Osteoblast (primary cell): ENCODE data around the gene MPZL3. TPM values are rescaled to one million over a fixed set of nuclear protein-coding genes. Genes with fewer than 3 reads are reported as not detected.

Experiments used
- DNase-seq: peaks from one replicate; pipeline ENCODE4 v3.0.0; 2011; ENCODE audit warnings: low spot score, mixed read lengths; ENCODE audit not compliant: insufficient read length; ENCODE audit errors: missing footprints
- H2AFZ ChIP-seq: 2 replicates; pipeline ENCODE4 v1.6.0; 2011; ENCODE audit warnings: mild to moderate bottlenecking, low read length
- H3K27ac ChIP-seq: 2 replicates; pipeline ENCODE4 v1.5.1; 2011; ENCODE audit warnings: mild to moderate bottlenecking, low read depth, low read length, moderate library complexity
- H3K27me3 ChIP-seq: 2 replicates; pipeline ENCODE4 v1.6.0; 2012; ENCODE audit warnings: mild to moderate bottlenecking, control low read depth, inconsistent platforms, low read length, moderate library complexity; ENCODE audit not compliant: insufficient read depth
- H3K36me3 ChIP-seq: 2 replicates; pipeline ENCODE4 v1.5.1; 2011; ENCODE audit warnings: mild to moderate bottlenecking, low read length, control low read depth, moderate library complexity; ENCODE audit not compliant: insufficient read depth
- H3K4me1 ChIP-seq: 2 replicates; pipeline ENCODE4 v1.5.1; 2011; ENCODE audit warnings: mild to moderate bottlenecking, low read length, control low read depth, moderate library complexity; ENCODE audit not compliant: insufficient read depth
- H3K4me2 ChIP-seq: 2 replicates; pipeline ENCODE4 v1.6.0; 2011; ENCODE audit warnings: mild to moderate bottlenecking, low read length; ENCODE audit not compliant: insufficient read depth
- H3K4me3 ChIP-seq: fragments of 200-600 bp; sonication (generic); 3 replicates; pipeline ENCODE4 v1.5.1; 2012; ENCODE audit warnings: mild to moderate bottlenecking, low read length, inconsistent platforms; ENCODE audit not compliant: insufficient read depth
- H3K79me2 ChIP-seq: 2 replicates; pipeline ENCODE4 v1.6.0; 2012; ENCODE audit warnings: mild to moderate bottlenecking, low read length, control low read depth, inconsistent platforms; ENCODE audit not compliant: insufficient read depth
- H3K9me3 ChIP-seq: 2 replicates; pipeline ENCODE4 v1.5.1; 2011; ENCODE audit warnings: low read depth, low read length, control low read depth
- H4K20me1 ChIP-seq: 2 replicates; pipeline ENCODE4 v1.6.0; 2012; ENCODE audit warnings: mild to moderate bottlenecking, low read length, control low read depth; ENCODE audit not compliant: insufficient read depth
- total RNA-seq: library from RNA; depleted of rRNA; stranded (reverse); fragments of >200 nt; gene quantifications from 2 replicates; pipeline ENCODE4 v1.2.3, GENCODE V29; 2012
- TF ChIP-seq, protein P1 (sequence below): IDR thresholded peaks from 2 replicates; pipeline ENCODE4 v1.5.1; 2011; ENCODE audit warnings: mild to moderate bottlenecking, low read depth, low read length, moderate library complexity; ENCODE audit errors: extremely low read depth

Gene MPZL3
- total RNA-seq, 1 donor, result 1.8 TPM

DNA sequence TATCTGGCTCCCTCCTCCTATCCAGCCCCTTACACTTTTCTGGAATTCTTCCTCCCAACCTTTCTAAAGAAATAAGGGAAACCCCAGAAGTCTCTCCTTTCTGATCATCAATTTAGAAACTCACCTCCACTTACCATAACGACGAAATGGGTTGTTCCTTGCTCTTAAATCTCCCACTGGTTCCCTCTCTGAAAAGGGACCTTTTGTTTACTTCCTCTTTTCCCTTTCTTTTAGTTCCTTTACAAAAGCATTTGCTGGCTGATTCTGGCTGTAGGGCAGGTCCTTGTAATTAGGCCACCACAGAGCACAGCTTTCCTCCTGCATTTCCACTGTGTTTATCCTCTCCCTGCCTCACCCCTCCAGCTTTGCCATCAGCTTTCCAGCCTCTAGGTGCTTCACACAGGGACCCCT is 39.4 kb downstream of the MPZL3 start:
- Histone ChIP-seq H3K79me2 (no peaks in the 10 kb centered on the region), H3K27me3 (peaks cover 53% of the 10 kb centered on the region)
- TF ChIP-seq, protein P1, sequence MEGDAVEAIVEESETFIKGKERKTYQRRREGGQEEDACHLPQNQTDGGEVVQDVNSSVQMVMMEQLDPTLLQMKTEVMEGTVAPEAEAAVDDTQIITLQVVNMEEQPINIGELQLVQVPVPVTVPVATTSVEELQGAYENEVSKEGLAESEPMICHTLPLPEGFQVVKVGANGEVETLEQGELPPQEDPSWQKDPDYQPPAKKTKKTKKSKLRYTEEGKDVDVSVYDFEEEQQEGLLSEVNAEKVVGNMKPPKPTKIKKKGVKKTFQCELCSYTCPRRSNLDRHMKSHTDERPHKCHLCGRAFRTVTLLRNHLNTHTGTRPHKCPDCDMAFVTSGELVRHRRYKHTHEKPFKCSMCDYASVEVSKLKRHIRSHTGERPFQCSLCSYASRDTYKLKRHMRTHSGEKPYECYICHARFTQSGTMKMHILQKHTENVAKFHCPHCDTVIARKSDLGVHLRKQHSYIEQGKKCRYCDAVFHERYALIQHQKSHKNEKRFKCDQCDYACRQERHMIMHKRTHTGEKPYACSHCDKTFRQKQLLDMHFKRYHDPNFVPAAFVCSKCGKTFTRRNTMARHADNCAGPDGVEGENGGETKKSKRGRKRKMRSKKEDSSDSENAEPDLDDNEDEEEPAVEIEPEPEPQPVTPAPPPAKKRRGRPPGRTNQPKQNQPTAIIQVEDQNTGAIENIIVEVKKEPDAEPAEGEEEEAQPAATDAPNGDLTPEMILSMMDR, result no peak

DNA sequence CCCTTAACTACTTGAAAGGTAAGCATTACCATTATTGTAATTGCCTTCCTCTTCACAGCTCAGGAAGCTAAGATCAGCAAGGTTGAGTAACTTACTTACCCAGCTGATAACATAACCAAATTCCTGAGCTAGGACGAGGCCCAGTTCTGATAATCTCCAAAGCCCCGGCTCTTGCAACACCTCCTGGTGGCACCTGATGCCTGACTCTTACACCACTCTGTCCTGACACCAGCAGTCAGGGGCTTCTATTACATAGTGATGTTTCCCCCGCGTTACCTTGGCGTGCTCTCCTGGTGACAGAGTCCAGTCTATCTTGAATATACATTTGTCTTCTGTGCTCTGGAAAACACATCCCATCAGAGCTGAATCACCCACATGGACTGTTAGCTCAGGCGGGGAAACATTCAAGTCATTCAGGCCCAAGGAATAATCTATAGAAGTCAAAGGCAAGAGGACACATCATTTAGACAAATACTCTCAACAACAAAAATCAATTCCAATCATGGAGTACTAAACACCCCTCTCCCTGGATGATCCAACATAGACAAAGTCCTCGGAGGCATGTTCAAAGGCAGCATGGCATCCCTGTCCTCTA is 39.9 kb downstream of the MPZL3 start:
- H3K27ac ChIP-seq, result no peak overlapping the region
- no peak for DNase-seq
- H2AFZ ChIP-seq, result no peak overlapping the region
- no peaks in the 10 kb centered on the region for H4K20me1 ChIP-seq
- H3K9me3 ChIP-seq, result no peaks in the 10 kb centered on the region
- no peaks in the 10 kb centered on the region for H3K4me1 ChIP-seq
- H3K36me3 ChIP-seq, result no peaks in the 10 kb centered on the region
- no peak overlapping the region for H3K4me3 ChIP-seq
- peaks cover 53% of the 10 kb centered on the region for H3K27me3 ChIP-seq
- no peaks in the 10 kb centered on the region for H3K79me2 ChIP-seq
- H3K4me2 ChIP-seq, result no peak overlapping the region
- TF ChIP-seq, protein P1, result no peak

More for the DNA sequence above, 39.4 kb downstream of the MPZL3 start:
- no peaks in the 10 kb centered on the region for H3K4me1 ChIP-seq
- no peaks in the 10 kb centered on the region for H4K20me1 ChIP-seq
- no peak overlapping the region for H3K4me2 ChIP-seq
- no peak overlapping the region for H3K4me3 ChIP-seq
- no peak for DNase-seq
- H3K9me3 ChIP-seq, result no peaks in the 10 kb centered on the region
- H2AFZ ChIP-seq, result no peak overlapping the region
- no peaks in the 10 kb centered on the region for H3K36me3 ChIP-seq
- H3K27ac ChIP-seq, result no peak overlapping the region

DNA sequence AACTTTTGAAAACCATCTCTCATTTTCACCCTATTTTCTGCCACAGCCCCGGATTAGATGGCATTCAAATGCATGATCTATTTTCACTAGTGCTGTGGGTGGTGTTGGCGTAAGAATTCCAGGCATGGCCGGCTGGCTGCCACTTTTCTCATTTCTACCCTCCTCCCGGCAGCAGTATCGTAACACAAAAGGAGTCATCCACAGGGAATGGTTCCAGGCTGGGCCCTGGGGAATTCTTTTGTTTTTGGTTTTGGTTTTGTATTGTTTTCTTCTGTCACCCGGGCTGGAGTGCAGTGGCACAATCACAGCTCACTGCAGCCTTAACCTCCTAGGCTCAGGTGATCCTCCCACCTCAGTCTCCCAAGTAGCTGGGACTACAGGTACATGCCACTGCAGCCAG is 41.2 kb downstream of the MPZL3 start:
- no peaks in the 10 kb centered on the region for H3K36me3 ChIP-seq
- TF ChIP-seq, protein P1, result no peak
- no peaks in the 10 kb centered on the region for H4K20me1 ChIP-seq
- H3K79me2 ChIP-seq, result no peaks in the 10 kb centered on the region
- peak overlapping the region; percentile 32 for H3K4me2 ChIP-seq
- no peaks in the 10 kb centered on the region for H3K9me3 ChIP-seq
- H2AFZ ChIP-seq, result no peak overlapping the region
- no peak overlapping the region for H3K4me3 ChIP-seq
- H3K4me1 ChIP-seq, result no peaks in the 10 kb centered on the region
- no peak for DNase-seq
- no peak overlapping the region for H3K27ac ChIP-seq
- peaks cover 49% of the 10 kb centered on the region for H3K27me3 ChIP-seq

DNA sequence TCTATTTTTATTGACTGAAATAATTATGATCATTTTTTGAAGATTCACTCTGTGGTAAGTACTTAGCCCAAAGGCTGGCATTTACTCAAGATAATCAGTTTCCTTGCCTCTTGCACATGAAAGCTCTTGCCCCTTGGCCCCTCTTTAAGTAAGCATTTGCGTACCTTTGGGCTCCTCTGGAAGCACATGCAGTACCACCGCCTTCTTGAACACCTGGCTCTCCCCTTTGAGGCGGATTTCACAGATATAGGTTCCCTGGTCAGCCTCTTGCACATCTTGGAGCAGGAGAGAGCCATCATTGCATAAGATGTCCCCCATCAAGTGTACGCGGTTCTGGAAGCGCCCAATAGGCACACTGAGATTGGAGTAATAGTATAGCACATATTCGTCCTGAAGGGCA is 41.8 kb downstream of the MPZL3 start:
- Histone ChIP-seq H3K9me3 (no peaks in the 10 kb centered on the region), H3K4me1 (no peaks in the 10 kb centered on the region), H3K4me3 (no peak overlapping the region), H2AFZ (no peak overlapping the region), H3K36me3 (no peaks in the 10 kb centered on the region), H3K27ac (no peak overlapping the region), H3K27me3 (peaks cover 47% of the 10 kb centered on the region), H3K79me2 (no peaks in the 10 kb centered on the region), H4K20me1 (no peaks in the 10 kb centered on the region), H3K4me2 (no peak overlapping the region)
- no peak for DNase-seq
- TF ChIP-seq, protein P1, result no peak
